Measurements from ENCODE around the gene XG.
A peak's percentile ranks its signal among the peaks of the same experiment; 100 is the strongest.
"Not testable (repeated sequence)": the region's sequence is repeated elsewhere in the genome, so short reads cannot be mapped to it uniquely, and the experiment has no call there.

The XG gene

GRCh38 chrX:2748171-2748814 is 3.5 kb upstream of the XG start:
- ATAC-seq (replicated peaks) = no peak
- DNase-seq = no peak
- no peaks in the 10 kb centered on the region for H3K36me3 Mint-ChIP-seq (ENCODE audit: insufficient read depth)
- no peak overlapping the region for H3K4me3 Mint-ChIP-seq
- H3K9me3 Mint-ChIP-seq = no peaks in the 10 kb centered on the region
- no peaks in the 10 kb centered on the region for H3K27me3 Mint-ChIP-seq
- peak overlapping the region in 1 of 2 donors; percentile 57 for H3K27ac Mint-ChIP-seq
- peaks cover 0 to 15% of the 10 kb centered on the region in 2 donors for H3K4me1 Mint-ChIP-seq (ENCODE audit: low read depth in 2 of 2)

GRCh38 chrX:2748815-2749188 is 3.0 kb upstream of the XG start:
- Mint-ChIP-seq H3K4me3 (no peak overlapping the region), H3K9me3 (no peaks in the 10 kb centered on the region), H3K4me1 (ENCODE audit: low read depth in 2 of 2) (peaks cover 0 to 15% of the 10 kb centered on the region in 2 donors), H3K36me3 (ENCODE audit: insufficient read depth) (no peaks in the 10 kb centered on the region), H3K27ac (peak overlapping the region in 1 of 2 donors; percentile 57), H3K27me3 (no peaks in the 10 kb centered on the region)
- ATAC-seq (replicated peaks) (no peak), DNase-seq (no peak)

GRCh38 chrX:2751291-2751690 is 549 bp upstream of the XG start:
- peaks cover 0 to 3% of the 10 kb centered on the region in 2 donors for H3K27me3 Mint-ChIP-seq
- no peak overlapping the region for H3K27ac Mint-ChIP-seq
- no peak for DNase-seq
- no peaks in the 10 kb centered on the region for H3K36me3 Mint-ChIP-seq (ENCODE audit: insufficient read depth)
- no peak for ATAC-seq (replicated peaks)
- H3K4me3 Mint-ChIP-seq = no peak overlapping the region
- H3K4me1 Mint-ChIP-seq (ENCODE audit: low read depth in 2 of 2) = peaks cover 0 to 10% of the 10 kb centered on the region in 2 donors
- H3K9me3 Mint-ChIP-seq = no peaks in the 10 kb centered on the region

- not testable (repeated sequence) for H3K9me3 Mint-ChIP-seq; DNase-seq; H3K4me1 Mint-ChIP-seq (ENCODE audit: low read depth in 2 of 2); H3K27ac Mint-ChIP-seq; H3K36me3 Mint-ChIP-seq (ENCODE audit: insufficient read depth); H3K4me3 Mint-ChIP-seq; ATAC-seq (replicated peaks)
- peaks cover 10 to 15% of the 10 kb centered on the region in 2 donors for H3K27me3 Mint-ChIP-seq
Measured at GRCh38 chrX:2752441-2752840, 601 bp downstream of the XG start.

GRCh38 chrX:2755163-2755715 is 3.4 kb downstream of the XG start:
- H3K36me3 Mint-ChIP-seq (ENCODE audit: insufficient read depth); H3K27ac Mint-ChIP-seq; DNase-seq; ATAC-seq (replicated peaks); H3K9me3 Mint-ChIP-seq; H3K4me1 Mint-ChIP-seq (ENCODE audit: low read depth in 2 of 2); H3K4me3 Mint-ChIP-seq: not testable (repeated sequence)
- peaks cover 16 to 17% of the 10 kb centered on the region in 2 donors for H3K27me3 Mint-ChIP-seq

- Mint-ChIP-seq H3K36me3 (ENCODE audit: insufficient read depth) (no peaks in the 10 kb centered on the region), H3K27ac (no peak overlapping the region), H3K9me3 (no peaks in the 10 kb centered on the region), H3K4me3 (no peak overlapping the region), H3K4me1 (ENCODE audit: low read depth in 2 of 2) (no peaks in the 10 kb centered on the region), H3K27me3 (peaks cover 16 to 17% of the 10 kb centered on the region in 2 donors)
- DNase-seq (no peak), ATAC-seq (replicated peaks) (no peak)
Measured at GRCh38 chrX:2756548-2756947, 4.7 kb downstream of the XG start.

- peaks cover 17 to 21% of the 10 kb centered on the region in 2 donors for H3K27me3 Mint-ChIP-seq
- no peaks in the 10 kb centered on the region for H3K36me3 Mint-ChIP-seq (ENCODE audit: insufficient read depth)
- no peaks in the 10 kb centered on the region for H3K9me3 Mint-ChIP-seq
- H3K27ac Mint-ChIP-seq = no peak overlapping the region
- DNase-seq (no peak), ATAC-seq (replicated peaks) (no peak)
- no peaks in the 10 kb centered on the region for H3K4me1 Mint-ChIP-seq (ENCODE audit: low read depth in 2 of 2)
- no peak overlapping the region for H3K4me3 Mint-ChIP-seq
Measured at GRCh38 chrX:2761246-2761645, 9.4 kb downstream of the XG start.

GRCh38 chrX:2762671-2763070 is 10.8 kb downstream of the XG start:
- not testable (repeated sequence) for H3K36me3 Mint-ChIP-seq (ENCODE audit: insufficient read depth); H3K4me3 Mint-ChIP-seq; H3K9me3 Mint-ChIP-seq; H3K27me3 Mint-ChIP-seq; ATAC-seq (replicated peaks); DNase-seq; H3K4me1 Mint-ChIP-seq (ENCODE audit: low read depth in 2 of 2); H3K27ac Mint-ChIP-seq

- not testable (repeated sequence) for H3K9me3 Mint-ChIP-seq; H3K4me3 Mint-ChIP-seq; H3K4me1 Mint-ChIP-seq (ENCODE audit: low read depth in 2 of 2); ATAC-seq (replicated peaks); H3K36me3 Mint-ChIP-seq (ENCODE audit: insufficient read depth); DNase-seq; H3K27ac Mint-ChIP-seq
- H3K27me3 Mint-ChIP-seq = peaks cover 20 to 32% of the 10 kb centered on the region in 2 donors
Measured at GRCh38 chrX:2764766-2765548, 13.1 kb downstream of the XG start.

GRCh38 chrX:2765549-2765830 is 13.7 kb downstream of the XG start:
- no peaks in the 10 kb centered on the region for H3K4me1 Mint-ChIP-seq (ENCODE audit: low read depth in 2 of 2)
- DNase-seq (no peak), ATAC-seq (replicated peaks) (no peak)
- no peaks in the 10 kb centered on the region for H3K9me3 Mint-ChIP-seq
- H3K27ac Mint-ChIP-seq = no peak overlapping the region
- no peak overlapping the region for H3K4me3 Mint-ChIP-seq
- H3K36me3 Mint-ChIP-seq (ENCODE audit: insufficient read depth) = no peaks in the 10 kb centered on the region
- H3K27me3 Mint-ChIP-seq = peaks cover 26 to 37% of the 10 kb centered on the region in 2 donors

- H3K4me1 Mint-ChIP-seq (ENCODE audit: low read depth in 2 of 2) = no peaks in the 10 kb centered on the region
- no peaks in the 10 kb centered on the region for H3K36me3 Mint-ChIP-seq (ENCODE audit: insufficient read depth)
- H3K9me3 Mint-ChIP-seq = no peaks in the 10 kb centered on the region
- H3K27ac Mint-ChIP-seq = no peak overlapping the region
- no peak for DNase-seq
- peaks cover 38 to 50% of the 10 kb centered on the region in 2 donors for H3K27me3 Mint-ChIP-seq
- no peak for ATAC-seq (replicated peaks)
- H3K4me3 Mint-ChIP-seq = no peak overlapping the region
Measured at GRCh38 chrX:2766906-2767305, 15.1 kb downstream of the XG start.

GRCh38 chrX:2767631-2768455 is 16.0 kb downstream of the XG start:
- Mint-ChIP-seq H3K4me3 (no peak overlapping the region), H3K9me3 (no peaks in the 10 kb centered on the region), H3K4me1 (ENCODE audit: low read depth in 2 of 2) (no peaks in the 10 kb centered on the region), H3K27ac (no peak overlapping the region), H3K36me3 (ENCODE audit: insufficient read depth) (no peaks in the 10 kb centered on the region), H3K27me3 (peaks cover 48 to 49% of the 10 kb centered on the region in 2 donors)
- DNase-seq (no peak), ATAC-seq (replicated peaks) (peak; percentile 45)

- H3K9me3 Mint-ChIP-seq = peaks cover 6 to 7% of the 10 kb centered on the region in 2 donors
- no peak for DNase-seq
- no peak overlapping the region for H3K27ac Mint-ChIP-seq
- no peak overlapping the region for H3K4me3 Mint-ChIP-seq
- no peaks in the 10 kb centered on the region for H3K4me1 Mint-ChIP-seq (ENCODE audit: low read depth in 2 of 2)
- H3K36me3 Mint-ChIP-seq (ENCODE audit: insufficient read depth) = no peaks in the 10 kb centered on the region
- ATAC-seq (replicated peaks) = no peak
- peaks cover 61 to 66% of the 10 kb centered on the region in 2 donors for H3K27me3 Mint-ChIP-seq
Measured at GRCh38 chrX:2769615-2770014, 17.8 kb downstream of the XG start.

All from effector memory CD8-positive, alpha-beta T cell (primary cell).